Vagina (tissue), 2 donors: ENCODE results near the gene METTL8.

ENCODE experiments used
- CTCF ChIP-seq, 3 experiments: fragments of 450-650 bp in 2 of 3; fragments of 200-600 bp in 1 of 3; sonication (generic) in 1 of 3; IDR thresholded peaks; one replicate each; pipeline ENCODE4 v1.5.1; 2017 to 2019; ENCODE audit warnings: antibody characterized with exemption in 3 of 3, mild to moderate bottlenecking in 2 of 3, moderate library complexity in 2 of 3
- POLR2A ChIP-seq, 2 donors: fragments of 450-650 bp; IDR thresholded peaks; one replicate each; pipeline ENCODE4 v1.6.1; 2017; ENCODE audit warnings: antibody characterized with exemption in 2 of 2, mild to moderate bottlenecking in 2 of 2, moderate library complexity in 2 of 2
- POLR2AphosphoS5 ChIP-seq, 2 donors: sonication (generic); formaldehyde crosslinking; IDR thresholded peaks; one replicate each; pipeline ENCODE4 v1.9.0; 2017; ENCODE audit warnings: antibody characterized with exemption in 2 of 2, mild to moderate bottlenecking in 2 of 2, low read depth in 1 of 2; ENCODE audit not compliant: insufficient read depth in 1 of 2

- TF ChIP-seq POLR2AphosphoS5 (IDR thresholded peaks at IDR 0.05; ENCODE audit: insufficient read depth in 1 of 2, low read depth in 1 of 2) (no peak), CTCF (IDR thresholded peaks at IDR 0.05) (no peak), POLR2A (IDR thresholded peaks at IDR 0.05) (no peak)
These were observed 49.1 kb upstream of the METTL8 start for GRCh38 chr2:171482877-171483276.
